GM19351 (cell line): ENCODE measurements around the gene RNF149.
A peak's percentile ranks its signal among the peaks of the same experiment; 100 is the strongest.
"Not testable (repeated sequence)": the region's sequence is repeated elsewhere in the genome, so short reads cannot be mapped to it uniquely, and the experiment has no call there.

Experiments used
- ATAC-seq: cut with Tn5 transposase; IDR thresholded peaks from one replicate; pipeline ENCODE4 v1.9.1; 2021; ENCODE audit warnings: mild to moderate bottlenecking, moderate library complexity; ENCODE audit not compliant: unreplicated experiment

RNF149 gene

GRCh38 chr2:101263377-101263800, 45.1 kb downstream of the RNF149 start:
- no peak for ATAC-seq

GRCh38 chr2:101262142-101262541, 46.4 kb downstream of the RNF149 start:
- no peak for ATAC-seq

- no peak for ATAC-seq
Observed at GRCh38 chr2:101258804-101259203, 49.7 kb downstream of the RNF149 start.

- ATAC-seq, result no peak
Observed at GRCh38 chr2:101256316-101256715, 52.2 kb downstream of the RNF149 start.

DNA sequence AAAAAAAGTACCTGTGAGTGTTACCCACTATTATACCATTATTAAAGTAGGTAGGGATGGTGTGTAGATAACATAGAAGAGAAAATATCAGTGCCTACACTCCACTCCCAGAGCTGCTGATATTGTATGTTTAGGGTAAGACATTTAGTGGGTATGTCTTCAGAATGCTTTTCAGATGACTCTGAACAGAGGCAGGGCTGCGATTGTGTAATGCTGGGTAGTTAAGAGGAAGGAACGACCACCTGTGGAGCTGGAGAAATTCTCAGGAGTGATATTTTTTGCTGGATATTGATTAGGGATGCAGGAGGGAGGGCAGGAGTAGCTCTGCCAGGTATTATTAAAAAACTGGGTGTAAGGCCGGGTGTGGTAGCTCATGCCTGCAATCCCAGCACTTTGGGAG, 53.0 kb downstream of the RNF149 start:
- no peak for ATAC-seq

- ATAC-seq, result no peak
Observed at GRCh38 chr2:101253703-101254450, 54.6 kb downstream of the RNF149 start.

- ATAC-seq, result peak; percentile 54
Observed at GRCh38 chr2:101253013-101253702, 55.3 kb downstream of the RNF149 start.

DNA sequence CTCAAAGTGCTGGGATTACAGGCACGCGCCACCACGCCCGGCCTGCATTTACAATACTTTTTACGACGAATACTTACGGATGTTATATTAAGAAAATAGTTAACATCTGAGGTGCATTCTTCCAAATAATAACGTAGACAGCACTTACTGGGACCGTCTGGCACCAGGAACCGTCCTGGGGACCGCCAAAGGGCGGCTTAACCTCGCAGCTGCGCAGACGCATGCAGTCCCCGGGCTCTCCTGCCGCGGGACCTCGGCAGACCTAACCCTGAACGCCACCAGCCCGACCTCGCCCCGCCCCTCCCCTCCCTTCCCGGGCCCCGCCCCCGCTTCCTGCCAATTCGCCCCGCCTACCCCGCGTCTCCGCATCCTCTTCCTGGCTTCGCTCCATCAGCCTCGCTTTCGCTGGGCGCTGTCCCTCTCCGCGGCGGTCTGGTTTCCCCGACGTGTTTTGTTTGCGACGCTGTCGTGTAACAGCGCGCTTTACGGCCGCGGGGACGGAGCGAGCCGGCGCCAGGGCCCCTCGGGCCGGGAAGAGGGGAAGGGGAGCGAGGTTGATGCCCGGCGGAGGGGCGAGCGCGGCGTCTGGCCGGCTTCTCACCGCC, 56.0 kb downstream of the RNF149 start, which contains the start of gene CNOT11:
TSS of gene CNOT11 (plus strand) at position 479 of the 605 bp plus-strand sequence. CDS start at position 558, 79 bp downstream.
- ATAC-seq, result peak; percentile 87

DNA sequence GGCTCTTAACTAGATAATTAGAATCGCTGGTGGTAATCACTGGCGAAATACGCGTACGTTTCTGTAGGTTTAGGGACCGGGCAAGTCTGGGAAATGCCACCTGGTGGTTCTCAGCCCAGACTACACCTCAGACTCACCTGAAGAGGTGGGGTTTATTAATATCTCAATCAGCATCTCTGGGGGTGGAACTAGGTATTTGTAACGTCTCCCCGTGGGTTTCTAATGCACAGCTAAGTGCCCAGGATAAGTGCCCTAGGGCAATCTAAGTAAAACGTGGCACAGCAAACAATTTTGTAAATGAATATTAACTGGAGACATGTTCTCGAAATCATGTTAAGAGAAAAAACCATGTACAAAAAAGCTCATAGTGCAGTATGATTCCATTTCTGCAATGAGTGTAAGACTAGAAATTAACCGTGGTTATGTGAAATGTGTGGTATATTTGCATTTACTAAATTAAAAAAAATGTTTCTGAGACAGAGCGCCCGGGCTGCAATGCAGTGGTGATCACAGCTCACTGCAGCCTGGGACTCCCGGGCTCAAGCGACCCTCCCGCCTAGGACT, 56.6 kb downstream of the RNF149 start:
- ATAC-seq, result peak; percentile 45

DNA sequence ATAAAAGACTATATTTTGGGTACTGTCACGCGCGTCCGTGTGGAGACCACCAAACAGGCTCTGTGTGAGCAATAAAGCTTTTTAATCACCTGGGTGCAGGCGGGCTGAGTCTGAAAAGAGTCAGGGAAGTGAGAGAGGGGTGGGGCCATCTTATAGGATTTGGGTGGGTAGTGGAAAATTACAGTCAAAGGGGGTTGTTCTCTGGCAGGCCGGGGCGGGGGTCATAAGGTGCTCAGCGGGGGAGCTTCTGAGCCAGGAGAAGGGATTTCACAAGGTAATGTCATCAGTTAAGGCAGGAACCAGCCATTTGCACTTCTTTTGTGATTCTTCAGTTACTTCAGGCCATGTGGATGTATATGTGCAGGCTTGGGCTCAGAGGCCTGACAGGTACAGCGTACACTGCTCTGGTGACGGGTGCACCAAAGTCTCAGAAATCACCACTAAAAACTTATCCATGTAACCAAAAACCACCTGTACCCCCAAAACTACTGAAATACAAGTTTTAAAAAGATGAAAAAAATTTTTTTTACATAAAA, 57.2 kb downstream of the RNF149 start:
- ATAC-seq, result not testable (repeated sequence)

DNA sequence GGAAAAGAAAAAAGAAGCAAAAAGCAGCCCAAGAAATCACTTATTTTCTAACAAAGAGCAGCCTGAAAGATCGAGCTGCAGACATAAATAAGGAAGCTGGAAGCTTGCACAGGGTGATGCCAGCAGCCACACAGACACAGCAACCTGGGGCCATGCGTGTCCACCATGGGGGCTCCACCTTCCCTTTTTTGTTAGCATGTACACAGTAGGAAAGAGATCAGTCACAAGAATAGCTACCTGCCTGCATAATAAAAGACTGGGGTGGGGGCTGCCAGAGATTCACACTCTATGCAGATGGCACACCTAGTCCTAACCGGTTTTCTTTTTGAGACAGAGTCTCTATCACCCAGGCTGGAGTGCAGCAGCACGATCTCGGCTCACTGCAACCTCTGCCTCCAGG, 58.7 kb downstream of the RNF149 start:
- no peak for ATAC-seq

DNA sequence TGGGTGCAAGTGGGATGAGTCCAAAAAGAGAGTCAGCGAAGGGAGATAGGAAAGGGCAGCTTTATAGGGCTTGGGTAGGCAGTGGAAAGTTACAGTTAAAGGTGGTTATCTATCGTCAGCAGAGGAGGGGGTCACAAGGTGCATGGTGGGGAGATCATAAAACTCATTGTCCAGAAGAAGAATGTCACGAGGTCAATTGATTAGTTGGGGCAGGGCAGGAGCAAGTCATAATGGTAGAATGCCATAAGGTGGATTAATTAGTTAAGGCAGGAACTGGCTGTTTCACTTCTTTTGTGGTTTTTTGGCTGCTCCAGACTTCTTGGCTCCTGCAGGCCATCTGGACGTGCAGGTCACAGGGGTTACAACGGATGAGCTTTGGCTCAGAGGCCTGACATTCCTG, 59.7 kb downstream of the RNF149 start:
- ATAC-seq, result not testable (repeated sequence)

DNA sequence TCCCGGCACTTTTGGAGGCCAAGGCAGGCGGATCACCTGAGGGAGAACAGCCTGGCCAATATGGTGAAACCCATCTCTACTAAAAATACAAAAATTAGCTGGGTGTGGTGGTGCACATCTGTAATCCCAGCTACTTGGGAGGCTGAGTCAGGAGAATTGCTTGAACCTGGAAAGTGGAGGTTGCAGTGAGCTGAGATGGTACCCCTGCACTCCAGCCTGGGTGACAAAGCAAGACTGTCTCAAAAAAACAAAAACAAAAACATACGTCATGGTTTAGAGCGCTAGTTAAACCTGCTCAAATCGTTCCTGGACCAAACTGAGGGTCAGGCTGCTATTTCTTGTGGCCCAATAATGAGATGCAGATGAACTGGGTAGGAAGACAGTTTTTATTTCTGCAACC, 63.0 kb downstream of the RNF149 start:
- not testable (repeated sequence) for ATAC-seq

GRCh38 chr2:101244899-101245298, 63.6 kb downstream of the RNF149 start:
- ATAC-seq, result not testable (repeated sequence)

- not testable (repeated sequence) for ATAC-seq
Observed at GRCh38 chr2:101244373-101244772, 64.1 kb downstream of the RNF149 start.

- no peak for ATAC-seq
Observed at GRCh38 chr2:101241158-101241557, 67.3 kb downstream of the RNF149 start.

DNA sequence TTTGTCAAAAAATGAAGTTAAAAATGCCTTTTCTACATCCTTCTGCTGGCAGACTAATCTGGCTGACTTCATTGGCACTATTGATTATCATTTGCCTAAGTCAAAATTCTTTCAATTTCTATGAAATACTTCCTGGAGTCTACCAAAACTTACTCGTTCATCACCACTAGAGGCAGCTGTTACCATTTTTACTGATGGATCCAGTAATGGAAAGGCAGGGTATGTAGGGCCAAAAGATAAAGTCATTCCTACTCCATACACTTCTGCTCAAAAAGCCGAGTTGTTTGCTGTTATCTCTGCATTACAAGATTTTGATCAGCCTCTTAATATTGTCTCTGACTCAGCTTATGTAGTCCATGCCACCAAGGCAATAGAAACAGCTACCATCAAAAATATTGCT, 67.8 kb downstream of the RNF149 start:
- not testable (repeated sequence) for ATAC-seq

- not testable (repeated sequence) for ATAC-seq
Observed at GRCh38 chr2:101239760-101240118, 68.8 kb downstream of the RNF149 start.

DNA sequence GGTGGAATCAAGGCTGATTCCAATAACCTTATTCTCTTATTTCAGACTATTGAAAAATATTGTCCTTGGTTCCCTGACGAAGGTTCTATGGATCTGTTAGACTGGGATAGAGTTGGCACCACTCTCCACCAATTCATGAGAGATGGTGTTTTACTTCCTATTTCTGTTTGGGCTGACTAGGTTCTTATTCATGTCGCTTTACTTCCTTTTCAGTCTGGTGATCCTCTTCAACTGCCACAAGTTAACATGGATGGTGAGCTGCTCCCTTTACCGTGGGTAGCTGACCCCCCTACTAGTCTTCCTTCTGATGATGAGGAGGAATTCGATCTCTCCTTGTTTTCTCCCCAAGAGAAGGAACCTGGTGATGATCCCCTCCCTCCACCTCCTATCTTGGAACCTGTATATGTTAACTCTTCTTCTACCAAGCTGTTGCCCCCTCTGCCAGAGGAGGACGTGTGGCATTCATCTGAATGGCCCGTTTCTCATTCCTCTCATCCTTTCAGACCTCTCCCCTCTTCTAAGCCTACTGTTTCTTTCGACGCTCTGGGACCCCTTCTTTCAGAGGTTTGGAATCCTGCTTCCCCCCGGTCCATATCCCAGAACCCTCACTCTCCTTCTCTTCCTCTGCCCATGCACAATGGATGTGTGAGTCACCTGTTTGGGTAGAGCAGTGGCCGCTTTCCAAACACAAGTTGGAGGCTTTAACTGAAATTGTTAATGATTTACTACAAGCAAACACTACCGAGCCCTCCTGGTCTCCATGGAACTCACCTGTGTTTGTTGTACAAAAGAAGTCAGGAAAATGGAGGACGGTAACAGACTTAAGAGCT, 69.4 kb downstream of the RNF149 start:
- ATAC-seq, result no peak

DNA sequence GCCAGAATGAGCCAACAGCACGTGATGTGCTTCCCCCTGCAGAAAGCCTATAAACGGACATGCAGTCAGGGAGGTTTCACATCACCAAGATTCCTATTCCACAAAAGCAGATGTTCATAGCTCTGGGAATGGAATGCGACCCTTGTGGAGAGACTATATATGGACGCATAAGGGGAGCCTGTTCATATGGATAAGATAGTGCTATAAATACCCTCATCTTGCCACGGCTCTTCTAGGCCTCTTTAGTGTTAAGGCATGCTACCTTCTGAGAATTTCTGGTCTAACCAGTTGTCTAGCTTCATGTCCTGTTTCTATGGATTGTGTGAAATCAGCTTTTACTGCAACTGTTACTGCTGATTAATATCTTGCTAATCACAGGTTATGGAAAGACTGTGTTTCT, 70.6 kb downstream of the RNF149 start:
- not testable (repeated sequence) for ATAC-seq
